Epithelial cell of proximal tubule (primary cell): ENCODE results near the gene DVL2. TPM values are rescaled to one million over a fixed set of nuclear protein-coding genes. Genes with fewer than 3 reads are reported as not detected.
"Not testable (repeated sequence)": the region's sequence is repeated elsewhere in the genome, so short reads cannot be mapped to it uniquely, and the experiment has no call there.

Experiments used
- DNase-seq: peaks from one replicate; pipeline ENCODE4 v3.0.0-alpha.2; 2011; ENCODE audit warnings: low read depth
- H3K4me3 ChIP-seq: 2 replicates; pipeline ENCODE4 v1.5.1; 2011; ENCODE audit warnings: low read depth, mild to moderate bottlenecking, low read length
- CTCF ChIP-seq: conservative IDR thresholded peaks from 2 replicates; pipeline ENCODE4 v1.5.1; 2012; ENCODE audit warnings: low read depth, mild to moderate bottlenecking, low read length
- total RNA-seq: library from RNA; depleted of rRNA; stranded (reverse); fragments of >200 nt; gene quantifications from 2 replicates; pipeline ENCODE4 v1.2.3, GENCODE V29; 2015

The DVL2 gene
- total RNA-seq, 1 donor from 2014 or later, result 46.5 TPM

GRCh38 chr17:7249214-7249613 is 14.9 kb upstream of the DVL2 start:
- no peak overlapping the region for H3K4me3 ChIP-seq
- no peak for DNase-seq
- no peak for TF ChIP-seq CTCF

GRCh38 chr17:7248796-7249195 is 14.5 kb upstream of the DVL2 start:
- no peak overlapping the region for H3K4me3 ChIP-seq
- TF ChIP-seq CTCF, result no peak
- DNase-seq, result no peak

DNA sequence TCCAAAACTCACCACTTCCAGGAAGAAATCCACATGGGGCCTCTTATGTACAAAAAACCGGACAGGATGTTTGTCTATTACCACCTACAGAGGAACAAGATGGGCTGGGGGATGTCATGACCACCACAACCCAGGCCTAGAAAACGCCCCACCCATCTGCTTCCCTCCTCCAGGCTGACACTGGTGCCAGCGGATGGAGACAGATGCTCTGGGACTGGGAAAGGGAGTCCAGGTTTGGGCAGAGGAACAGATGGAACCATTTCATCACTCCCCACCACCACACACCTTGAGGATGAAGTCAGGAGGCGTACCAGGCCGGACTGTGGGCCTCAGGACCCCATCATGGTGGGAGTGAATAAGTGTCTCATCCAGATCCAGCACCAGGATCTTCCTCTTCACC is 12.5 kb upstream of the DVL2 start:
- no peak for DNase-seq

GRCh38 chr17:7243838-7244237 is 9.5 kb upstream of the DVL2 start:
- DNase-seq, H3K4me3 ChIP-seq: not testable (repeated sequence)

More for the DNA sequence above, 12.5 kb upstream of the DVL2 start:
- TF ChIP-seq CTCF, result no peak
- no peak overlapping the region for H3K4me3 ChIP-seq

GRCh38 chr17:7243453-7243729 is 9.1 kb upstream of the DVL2 start:
- DNase-seq, result no peak
- peak overlapping the region; percentile 82 for H3K4me3 ChIP-seq
- no peak for TF ChIP-seq CTCF

GRCh38 chr17:7242717-7243452 is 8.6 kb upstream of the DVL2 start:
- peak overlapping the region; percentile 82 for H3K4me3 ChIP-seq
- DNase-seq, result peak; percentile 91
- no peak for TF ChIP-seq CTCF

GRCh38 chr17:7241783-7242716 is 7.7 kb upstream of the DVL2 start, which contains the start of gene GABARAP:
TSS of gene GABARAP (minus strand) at chr17:7242449. CDS start at chr17:7242330, 119 bp downstream.
- TF ChIP-seq CTCF, result no peak
- H3K4me3 ChIP-seq, result peak within 1 kb of the TSS; percentile 82
- peak; percentile 68 for DNase-seq
